Measurements from ENCODE around the gene PKD1L1.
"Not testable (repeated sequence)": the region's sequence is repeated elsewhere in the genome, so short reads cannot be mapped to it uniquely, and the experiment has no call there.

PKD1L1 gene

GRCh38 chr7:47948141-47948790 is at the start of gene PKD1L1:
PKD1L1 (minus strand) TSS chr7:47948466; CDS start chr7:47948440, 26 bp downstream.
- DNase-seq = no peak

- DNase-seq = no peak
Observed at GRCh38 chr7:47992446-47992845, 44.2 kb upstream of the PKD1L1 start.

GRCh38 chr7:47991741-47992311 is 43.6 kb upstream of the PKD1L1 start:
- peak; percentile 93 for DNase-seq

GRCh38 chr7:47991270-47991669 is 43.0 kb upstream of the PKD1L1 start:
- no peak for DNase-seq

- no peak for DNase-seq
Observed at GRCh38 chr7:47990592-47990991, 42.3 kb upstream of the PKD1L1 start.

GRCh38 chr7:47989607-47990400 is 41.5 kb upstream of the PKD1L1 start:
- not testable (repeated sequence) for DNase-seq

- no peak for DNase-seq
Observed at GRCh38 chr7:47988496-47989386, 40.5 kb upstream of the PKD1L1 start.

GRCh38 chr7:47982610-47983009 is 34.3 kb upstream of the PKD1L1 start:
- DNase-seq = no peak

- DNase-seq = not testable (repeated sequence)
Observed at GRCh38 chr7:47980648-47981047, 32.4 kb upstream of the PKD1L1 start.

GRCh38 chr7:47979832-47980181 is 31.5 kb upstream of the PKD1L1 start:
- no peak for DNase-seq

GRCh38 chr7:47979145-47979831 is 31.0 kb upstream of the PKD1L1 start, which contains the start of gene HUS1:
HUS1 (minus strand) TSS chr7:47979615; CDS start chr7:47979519, 96 bp downstream.
- DNase-seq = peak; percentile 93

- no peak for DNase-seq
Observed at GRCh38 chr7:47978790-47979144, 30.5 kb upstream of the PKD1L1 start.

GRCh38 chr7:47973739-47974138 is 25.5 kb upstream of the PKD1L1 start:
- no peak for DNase-seq

- DNase-seq = no peak
Observed at GRCh38 chr7:47970761-47971160, 22.5 kb upstream of the PKD1L1 start.

GRCh38 chr7:47968847-47969774 is 20.8 kb upstream of the PKD1L1 start:
- peak; percentile 61 for DNase-seq

- DNase-seq = no peak
Observed at GRCh38 chr7:47967708-47968107, 19.4 kb upstream of the PKD1L1 start.

- no peak for DNase-seq
Observed at GRCh38 chr7:47967123-47967522, 18.9 kb upstream of the PKD1L1 start.

- no peak for DNase-seq
Observed at GRCh38 chr7:47965456-47965855, 17.2 kb upstream of the PKD1L1 start.

- no peak for DNase-seq
Observed at GRCh38 chr7:47962262-47962661, 14.0 kb upstream of the PKD1L1 start.

GRCh38 chr7:47957156-47957555 is 8.9 kb upstream of the PKD1L1 start:
- no peak for DNase-seq

GRCh38 chr7:47956220-47956619 is 8.0 kb upstream of the PKD1L1 start:
- no peak for DNase-seq
